SK-N-SH (cell line): ENCODE data around the gene ZNF675.

Source experiments
- CTCF ChIP-seq: fragments of 200-600 bp; sonication (generic); IDR thresholded peaks from 2 replicates; pipeline ENCODE4 v1.6.1; 2017; ENCODE audit warnings: antibody characterized with exemption, mild to moderate bottlenecking, moderate library complexity
- GATA2 ChIP-seq: sonication (generic); formaldehyde crosslinking; IDR thresholded peaks from 2 replicates; pipeline ENCODE4 v1.5.0; 2020; ENCODE audit warnings: mild to moderate bottlenecking, missing genetic modification reagents
- MEF2A ChIP-seq: IDR thresholded peaks from 2 replicates; pipeline ENCODE4 v1.4.0; 2012; ENCODE audit warnings: low read depth, borderline replicate concordance
- SMC3 ChIP-seq: IDR thresholded peaks from 2 replicates; pipeline ENCODE4 v1.6.1; 2012; ENCODE audit warnings: low read depth, low read length, improper control_type of control experiment
- TAF1 ChIP-seq: IDR thresholded peaks from 2 replicates; pipeline ENCODE4 v1.6.1; 2012; ENCODE audit warnings: low read depth, mild to moderate bottlenecking, low read length, moderate library complexity, borderline replicate concordance
- USF2 ChIP-seq: fragments of 150-350 bp; IDR thresholded peaks from 2 replicates; pipeline ENCODE4 v1.6.1; 2017; ENCODE audit warnings: antibody characterized with exemption, low read length, low read depth, borderline replicate concordance
- TF ChIP-seq, protein P1 (sequence below): IDR thresholded peaks from 2 replicates; pipeline ENCODE4 v1.4.0; 2012; ENCODE audit warnings: low read depth, borderline replicate concordance

DNA sequence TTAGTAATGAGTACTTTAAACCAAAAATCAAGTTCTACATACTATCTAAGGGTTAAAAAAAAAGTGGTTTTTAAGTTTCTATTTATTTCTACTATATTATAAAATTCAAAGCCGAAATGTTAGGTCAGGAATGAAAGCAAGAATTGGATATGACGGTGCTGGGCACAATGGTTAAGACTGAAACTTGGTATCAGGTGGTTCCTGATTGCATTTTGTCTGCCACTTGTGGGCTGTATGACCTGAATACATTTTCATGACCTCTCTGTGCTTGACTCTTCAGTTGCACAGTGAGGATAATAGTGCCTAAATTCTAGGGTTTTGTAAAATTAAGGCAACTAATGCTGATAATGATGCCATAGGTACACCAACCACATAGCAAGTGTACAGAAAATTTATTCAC lies 22.3 kb upstream of the ZNF675 start:
- TF ChIP-seq CTCF (no peak), MEF2A (no peak), GATA2 (no peak), SMC3 (no peak), TAF1 (no peak), USF2 (no peak)
- TF ChIP-seq, protein P1, sequence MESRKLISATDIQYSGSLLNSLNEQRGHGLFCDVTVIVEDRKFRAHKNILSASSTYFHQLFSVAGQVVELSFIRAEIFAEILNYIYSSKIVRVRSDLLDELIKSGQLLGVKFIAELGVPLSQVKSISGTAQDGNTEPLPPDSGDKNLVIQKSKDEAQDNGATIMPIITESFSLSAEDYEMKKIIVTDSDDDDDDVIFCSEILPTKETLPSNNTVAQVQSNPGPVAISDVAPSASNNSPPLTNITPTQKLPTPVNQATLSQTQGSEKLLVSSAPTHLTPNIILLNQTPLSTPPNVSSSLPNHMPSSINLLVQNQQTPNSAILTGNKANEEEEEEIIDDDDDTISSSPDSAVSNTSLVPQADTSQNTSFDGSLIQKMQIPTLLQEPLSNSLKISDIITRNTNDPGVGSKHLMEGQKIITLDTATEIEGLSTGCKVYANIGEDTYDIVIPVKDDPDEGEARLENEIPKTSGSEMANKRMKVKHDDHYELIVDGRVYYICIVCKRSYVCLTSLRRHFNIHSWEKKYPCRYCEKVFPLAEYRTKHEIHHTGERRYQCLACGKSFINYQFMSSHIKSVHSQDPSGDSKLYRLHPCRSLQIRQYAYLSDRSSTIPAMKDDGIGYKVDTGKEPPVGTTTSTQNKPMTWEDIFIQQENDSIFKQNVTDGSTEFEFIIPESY: no peak
